Mesenchymal stem cell (in vitro differentiated cells and primary cell): ENCODE measurements around the gene DLG4.

ENCODE experiments used
- DNase-seq: peaks from one replicate; pipeline ENCODE4 v3.0.0-alpha.2; 2013
- H2AFZ ChIP-seq: one replicate; pipeline ENCODE4 v1.6.1; 2013; ENCODE audit warnings: low read depth, mild to moderate bottlenecking, control low read depth, inconsistent platforms, low read length, moderate library complexity
- H2AK5ac ChIP-seq: 2 replicates; pipeline ENCODE4 v1.6.1; 2013; ENCODE audit warnings: low read length, moderate library complexity, mild to moderate bottlenecking, inconsistent platforms; ENCODE audit not compliant: severe bottlenecking
- H2BK120ac ChIP-seq: one replicate; pipeline ENCODE4 v1.6.1; 2013; ENCODE audit warnings: low read depth, mild to moderate bottlenecking, inconsistent platforms, low read length, moderate library complexity
- H2BK12ac ChIP-seq, 2 experiments: one replicate each; pipeline ENCODE4 v1.6.1; 2013; ENCODE audit warnings: inconsistent platforms in 2 of 2, low read length in 2 of 2, mild to moderate bottlenecking in 2 of 2, moderate library complexity in 2 of 2, control low read depth in 1 of 2
- H2BK15ac ChIP-seq: one replicate; pipeline ENCODE4 v1.6.1; 2013; ENCODE audit warnings: mild to moderate bottlenecking, low read depth, inconsistent platforms; ENCODE audit not compliant: poor library complexity, severe bottlenecking
- H2BK5ac ChIP-seq: 2 replicates; pipeline ENCODE4 v1.6.1; 2013; ENCODE audit warnings: low read depth, mild to moderate bottlenecking, low read length, control low read depth, inconsistent platforms; ENCODE audit not compliant: poor library complexity, severe bottlenecking
- H3K14ac ChIP-seq, 2 experiments: one replicate each; pipeline ENCODE4 v1.6.1; 2013; ENCODE audit warnings: inconsistent platforms in 2 of 2, low read length in 2 of 2, control low read depth in 1 of 2, mild to moderate bottlenecking in 1 of 2, moderate library complexity in 1 of 2
- H3K18ac ChIP-seq, 2 experiments: one replicate each; pipeline ENCODE4 v1.6.1; 2013; ENCODE audit warnings: inconsistent platforms in 2 of 2, low read length in 2 of 2, control low read depth in 1 of 2, low read depth in 1 of 2, mild to moderate bottlenecking in 1 of 2
- H3K23ac ChIP-seq, 2 experiments: one replicate each; pipeline ENCODE4 v1.6.1; 2013; ENCODE audit warnings: inconsistent platforms in 2 of 2, low read length in 2 of 2, mild to moderate bottlenecking in 2 of 2, moderate library complexity in 2 of 2, control low read depth in 1 of 2
- H3K27ac ChIP-seq: 2 replicates; pipeline ENCODE4 v1.5.1; 2013; ENCODE audit warnings: mild to moderate bottlenecking, moderate library complexity, low read length, control low read depth, inconsistent platforms; ENCODE audit not compliant: poor library complexity, severe bottlenecking
- H3K27me3 ChIP-seq, 2 experiments: 2 replicates each; pipeline versions ENCODE4 v1.6.1 to v1.7.0; 2013; ENCODE audit warnings: low read length in 2 of 2, mild to moderate bottlenecking in 2 of 2, moderate library complexity in 2 of 2, control low read depth in 1 of 2, inconsistent platforms in 1 of 2; ENCODE audit not compliant: control insufficient read depth in 1 of 2, insufficient read depth in 1 of 2
- H3K36me3 ChIP-seq, 2 experiments: 2 replicates each; pipeline versions ENCODE4 v1.6.1 to v1.7.0; 2013; ENCODE audit warnings: low read length in 2 of 2, control low read depth in 1 of 2, inconsistent platforms in 1 of 2, low read depth in 1 of 2, mild to moderate bottlenecking in 1 of 2; ENCODE audit not compliant: insufficient read depth in 2 of 2, control insufficient read depth in 1 of 2
- H3K4ac ChIP-seq, 2 experiments: one replicate each; pipeline ENCODE4 v1.6.1; 2013; ENCODE audit warnings: inconsistent platforms in 2 of 2, low read length in 2 of 2, mild to moderate bottlenecking in 2 of 2, moderate library complexity in 2 of 2, control low read depth in 1 of 2, low read depth in 1 of 2
- H3K4me1 ChIP-seq: 2 replicates; pipeline ENCODE4 v1.6.1; 2013; ENCODE audit warnings: low read depth, low read length, control low read depth; ENCODE audit not compliant: control insufficient read depth, insufficient read depth
- H3K4me2 ChIP-seq: 2 replicates; pipeline ENCODE4 v1.6.1; 2013; ENCODE audit warnings: low read length, mild to moderate bottlenecking, inconsistent platforms; ENCODE audit not compliant: poor library complexity, severe bottlenecking
- H3K4me3 ChIP-seq, 2 experiments: 2 replicates each; pipeline versions ENCODE4 v1.5.1 to v1.7.0; 2013; ENCODE audit warnings: low read length in 2 of 2, mild to moderate bottlenecking in 2 of 2, control low read depth in 1 of 2, low read depth in 1 of 2; ENCODE audit not compliant: insufficient read depth in 1 of 2
- H3K79me1 ChIP-seq: replicated peaks from 2 replicates; pipeline ENCODE4 v1.6.1; 2013; ENCODE audit warnings: mild to moderate bottlenecking, control low read depth, low read length, inconsistent platforms; ENCODE audit not compliant: poor library complexity, severe bottlenecking
- H3K9ac ChIP-seq: 2 replicates; pipeline ENCODE4 v1.7.0; 2013; ENCODE audit warnings: mild to moderate bottlenecking, low read length, moderate library complexity
- H3K9me3 ChIP-seq: 2 replicates; pipeline ENCODE4 v1.7.0; 2013; ENCODE audit warnings: mild to moderate bottlenecking, low read length; ENCODE audit not compliant: control insufficient read depth
- H4K8ac ChIP-seq: one replicate; pipeline ENCODE4 v1.6.1; 2013; ENCODE audit warnings: inconsistent platforms, mild to moderate bottlenecking, low read length, moderate library complexity
- H4K91ac ChIP-seq: one replicate; pipeline ENCODE4 v1.6.1; 2013; ENCODE audit warnings: mild to moderate bottlenecking, low read length, inconsistent platforms
- WGBS: methylation state at CpG from one replicate; pipeline ENCODE4 v1.1.7; 2013; ENCODE audit warnings: mixed read lengths; 5-methylcytosine and 5-hydroxymethylcytosine counted together

DLG4 gene

GRCh38 chr17:7239091-7240027 lies 19.7 kb upstream of the DLG4 start, which contains the start of gene PHF23:
Gene PHF23, minus strand, starts transcription at chr17:7239457. Its CDS starts 178 bp downstream, at chr17:7239279.
- Histone ChIP-seq H3K4ac (peak within 1 kb of the TSS; percentile 90 to 97), H2BK12ac (peak within 1 kb of the TSS; percentile 15 to 69), H3K9me3 (no peaks in the 10 kb centered on the region), H3K18ac (peak within 1 kb of the TSS; percentile 88 to 94), H4K91ac (peak within 1 kb of the TSS; percentile 92), H2AK5ac (peak within 1 kb of the TSS; percentile 60), H2BK15ac (peak within 1 kb of the TSS; percentile 83), H3K4me1 (peaks cover 38% of the 10 kb centered on the region), H3K14ac (peak within 1 kb of the TSS; percentile 94 to 97), H2AFZ (no peak within 1 kb of the TSS), H3K9ac (peak within 1 kb of the TSS; percentile 99), H3K4me2 (peak within 1 kb of the TSS; percentile 82), H3K4me3 (peak within 1 kb of the TSS; percentile 95 to 96), H3K27ac (peak within 1 kb of the TSS; percentile 88), H3K27me3 (no peaks in the 10 kb centered on the region), H3K79me1 (peaks cover 11% of the 10 kb centered on the region), H3K23ac (peak within 1 kb of the TSS; percentile 57 to 97), H2BK5ac (peak within 1 kb of the TSS; percentile 94), H4K8ac (peak within 1 kb of the TSS; percentile 86), H2BK120ac (peak within 1 kb of the TSS; percentile 99), H3K36me3 (peaks cover 39 to 51% of the 10 kb centered on the region in 2 experiments)
- WGBS = under 1% methylated on average over 60 of the region's 72 CpGs
- peak; percentile 100 for DNase-seq

- H2BK12ac ChIP-seq = peak overlapping the region; percentile 15 to 69
- H3K4ac ChIP-seq = peak overlapping the region; percentile 90 to 97
- under 1% methylated on average over 31 of the region's 39 CpGs for WGBS
- H2AK5ac ChIP-seq = peak overlapping the region; percentile 49
- H3K4me1 ChIP-seq = peaks cover 36% of the 10 kb centered on the region
- no peak for DNase-seq
- H3K9me3 ChIP-seq = no peaks in the 10 kb centered on the region
- H3K18ac ChIP-seq = peak overlapping the region; percentile 88 to 94
- H3K4me2 ChIP-seq = peak overlapping the region; percentile 35
- peak overlapping the region; percentile 88 for H3K27ac ChIP-seq
- no peak overlapping the region for H2AFZ ChIP-seq
- H2BK15ac ChIP-seq = no peak overlapping the region
- H3K79me1 ChIP-seq = peaks cover 8% of the 10 kb centered on the region
- H3K23ac ChIP-seq = peak overlapping the region; percentile 57 to 97
- H3K27me3 ChIP-seq = no peaks in the 10 kb centered on the region
- peaks cover 34 to 44% of the 10 kb centered on the region in 2 experiments for H3K36me3 ChIP-seq
- H3K9ac ChIP-seq = peak overlapping the region; percentile 99
- peak overlapping the region; percentile 92 for H4K91ac ChIP-seq
- peak overlapping the region; percentile 86 for H4K8ac ChIP-seq
- peak overlapping the region; percentile 94 to 97 for H3K14ac ChIP-seq
- peak overlapping the region; percentile 95 to 96 for H3K4me3 ChIP-seq
- peak overlapping the region; percentile 99 for H2BK120ac ChIP-seq
- H2BK5ac ChIP-seq = peak overlapping the region; percentile 94
Observed at GRCh38 chr17:7238420-7239090, 18.9 kb upstream of the DLG4 start.

GRCh38 chr17:7237761-7238419 lies 18.3 kb upstream of the DLG4 start:
- H3K79me1 ChIP-seq = peaks cover 6% of the 10 kb centered on the region
- peak overlapping the region in 1 of 2 experiments; percentile 53 for H3K23ac ChIP-seq
- H3K4me1 ChIP-seq = peaks cover 35% of the 10 kb centered on the region
- under 1% methylated on average over 53 of the region's 73 CpGs for WGBS
- peak overlapping the region; percentile 85 for H4K8ac ChIP-seq
- H3K27me3 ChIP-seq = no peaks in the 10 kb centered on the region
- no peak overlapping the region for H2BK12ac ChIP-seq
- H4K91ac ChIP-seq = peak overlapping the region; percentile 94
- H2AK5ac ChIP-seq = no peak overlapping the region
- peak overlapping the region; percentile 85 to 99 for H3K4ac ChIP-seq
- H2AFZ ChIP-seq = no peak overlapping the region
- peak overlapping the region; percentile 99 for H3K9ac ChIP-seq
- peak overlapping the region; percentile 33 for H2BK15ac ChIP-seq
- DNase-seq = peak; percentile 70
- peak overlapping the region; percentile 88 for H3K27ac ChIP-seq
- peak overlapping the region in 1 of 2 experiments; percentile 81 for H3K14ac ChIP-seq
- H3K9me3 ChIP-seq = no peaks in the 10 kb centered on the region
- H2BK120ac ChIP-seq = peak overlapping the region; percentile 99
- H3K4me3 ChIP-seq = peak overlapping the region; percentile 95 to 96
- peak overlapping the region; percentile 56 for H3K4me2 ChIP-seq
- H3K36me3 ChIP-seq = peaks cover 34 to 44% of the 10 kb centered on the region in 2 experiments
- peak overlapping the region; percentile 81 to 99 for H3K18ac ChIP-seq
- peak overlapping the region; percentile 91 for H2BK5ac ChIP-seq
